Prostate gland (tissue), 2 donors: ENCODE measurements around the gene NUBPL.

Experiments used
- CTCF ChIP-seq, 4 experiments: fragments of 200-600 bp in 2 of 4; fragments of 450-650 bp in 2 of 4; sonication (generic) in 2 of 4; IDR thresholded peaks; 1 replicate in 3 of 4; 2 replicates in 1 of 4; pipeline ENCODE4 v1.5.1; 2016 to 2019; ENCODE audit warnings: antibody characterized with exemption in 4 of 4, mild to moderate bottlenecking in 2 of 4, moderate library complexity in 2 of 4
- POLR2A ChIP-seq: fragments of 450-650 bp; IDR thresholded peaks from one replicate; pipeline ENCODE4 v1.6.1; 2016; ENCODE audit warnings: antibody characterized with exemption, mild to moderate bottlenecking
- POLR2AphosphoS5 ChIP-seq: sonication (generic); formaldehyde crosslinking; IDR thresholded peaks from one replicate; pipeline ENCODE4 v1.6.1; 2017; ENCODE audit warnings: antibody characterized with exemption

- TF ChIP-seq CTCF (IDR thresholded peaks at IDR 0.05), result no peak
- TF ChIP-seq POLR2AphosphoS5, result no peak
- no peak for TF ChIP-seq POLR2A
Observed at GRCh38 chr14:31592631-31593030, 31.4 kb downstream of the NUBPL start.
